Epithelial cell of esophagus (primary cell): Measurements from ENCODE around the gene RAI1.

Experiments
- DNase-seq: peaks from one replicate; pipeline ENCODE4 v3.0.0; 2010; ENCODE audit warnings: low read depth
- H3K4me3 ChIP-seq: 2 replicates; pipeline ENCODE4 v1.5.1; 2011; ENCODE audit warnings: mild to moderate bottlenecking, low read length, control low read depth
- CTCF ChIP-seq: IDR thresholded peaks from 2 replicates; pipeline ENCODE4 v1.5.1; 2011; ENCODE audit warnings: low read depth, mild to moderate bottlenecking, low read length, control low read depth, inconsistent platforms; ENCODE audit not compliant: insufficient read depth; ENCODE audit errors: missing control alignments

Gene RAI1

GRCh38 chr17:17786998-17787397, 105.7 kb downstream of the RAI1 start:
- TF ChIP-seq CTCF = no peak
- DNase-seq = no peak

DNA sequence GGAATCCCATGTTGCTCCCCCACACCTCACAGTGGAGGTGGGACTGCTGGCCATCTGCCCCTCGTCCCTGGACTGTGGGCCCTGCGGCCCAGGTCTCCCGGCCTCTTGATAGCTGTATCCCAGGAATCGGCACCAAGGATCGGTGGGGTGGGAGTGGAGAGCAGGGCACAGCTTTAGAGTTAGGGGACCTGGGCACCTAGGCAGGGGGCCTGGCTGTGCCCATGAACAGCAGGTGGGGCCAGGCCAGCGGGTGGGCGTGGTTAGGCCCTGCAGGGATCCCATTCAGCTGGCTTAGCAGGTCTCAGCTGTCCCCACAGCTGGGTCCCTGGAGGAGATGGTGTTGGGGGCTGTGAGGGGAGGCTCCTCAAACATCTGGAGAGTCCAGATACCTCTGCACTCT, 106.3 kb downstream of the RAI1 start:
- H3K4me3 ChIP-seq = no peak overlapping the region
- TF ChIP-seq CTCF = no peak
- DNase-seq = no peak

More at GRCh38 chr17:17786998-17787397, 105.7 kb downstream of the RAI1 start:
- no peak overlapping the region for H3K4me3 ChIP-seq

DNA sequence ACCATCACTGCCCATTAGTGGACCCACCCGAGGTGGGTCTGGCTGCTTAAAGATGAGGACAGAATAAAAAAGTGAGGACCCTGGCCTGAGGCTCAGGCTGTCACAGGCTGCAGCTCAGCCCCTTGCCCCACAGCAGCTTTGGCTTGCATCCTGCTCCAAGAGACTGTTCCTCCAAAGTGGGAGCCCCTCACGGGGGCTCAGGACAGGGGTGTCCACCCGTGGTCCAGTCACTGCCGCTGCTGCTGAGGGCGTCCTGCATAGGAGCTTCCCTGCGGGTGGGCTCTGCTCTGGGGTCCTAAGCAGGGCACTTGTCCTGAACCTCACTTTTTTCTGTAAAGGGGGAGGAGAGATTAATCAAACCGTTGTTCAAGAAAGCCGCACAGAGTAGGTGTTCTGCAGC, 107.7 kb downstream of the RAI1 start:
- H3K4me3 ChIP-seq = no peak overlapping the region
- no peak for DNase-seq
- no peak for TF ChIP-seq CTCF

- DNase-seq = no peak
- no peak overlapping the region for H3K4me3 ChIP-seq
- TF ChIP-seq CTCF = no peak
Measured at GRCh38 chr17:17789410-17789809, 108.2 kb downstream of the RAI1 start.

DNA sequence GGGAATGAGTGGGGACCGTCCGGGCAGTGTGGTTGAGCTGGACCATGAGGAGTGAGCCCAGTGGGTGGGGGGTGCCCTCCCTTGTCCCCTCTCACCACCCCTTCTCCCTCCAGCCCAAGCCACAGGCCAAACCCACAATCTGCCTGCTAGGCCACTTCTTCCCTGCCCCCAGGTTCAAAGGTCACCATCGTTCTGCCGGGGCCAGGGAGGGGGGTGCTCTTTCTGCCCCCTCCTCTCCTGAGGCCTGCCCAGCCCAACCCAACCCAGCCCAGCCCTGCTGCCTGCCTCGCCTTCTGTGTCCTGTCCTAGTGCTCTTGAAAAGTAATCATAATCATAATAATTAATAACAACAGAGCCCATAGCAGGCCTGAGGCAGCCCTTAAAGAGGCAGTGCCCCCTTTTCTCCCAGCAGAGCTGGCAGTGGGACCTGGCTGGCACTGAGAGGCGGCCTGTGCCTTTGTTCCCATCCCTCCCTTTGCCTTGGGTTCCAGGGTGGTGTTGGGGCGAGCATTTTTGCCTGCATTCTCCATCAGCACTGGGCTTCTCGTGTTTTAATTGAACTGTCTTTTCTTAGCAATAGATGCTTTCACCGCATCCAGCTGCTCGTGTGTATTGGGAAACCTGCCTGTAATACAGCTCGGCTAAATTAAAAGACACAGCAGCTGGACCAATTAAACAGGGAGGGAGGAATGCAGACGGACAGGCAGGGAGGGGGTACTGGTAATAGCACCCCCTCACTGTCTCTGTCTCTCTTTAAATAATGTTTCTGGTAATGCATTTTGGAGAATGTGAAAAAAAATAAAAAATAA, 108.8 kb downstream of the RAI1 start:
- no peak overlapping the region for H3K4me3 ChIP-seq
- no peak for TF ChIP-seq CTCF
- no peak for DNase-seq

GRCh38 chr17:17790637-17791464, 109.6 kb downstream of the RAI1 start:
- DNase-seq = no peak
- no peak overlapping the region for H3K4me3 ChIP-seq
- TF ChIP-seq CTCF = no peak

- no peak for DNase-seq
- H3K4me3 ChIP-seq = no peak overlapping the region
Measured at GRCh38 chr17:17792037-17792550, 110.8 kb downstream of the RAI1 start.

More at GRCh38 chr17:17792037-17792550, 110.8 kb downstream of the RAI1 start:
- TF ChIP-seq CTCF = no peak
